Hepatocyte (in vitro differentiated cells): ENCODE measurements around the gene ANKRD26. TPM values are rescaled to one million over a fixed set of nuclear protein-coding genes. Genes with fewer than 3 reads are reported as not detected.

Experiments used
- DNase-seq: peaks from one replicate; pipeline ENCODE4 v3.0.0-alpha.2; 2016; ENCODE audit warnings: low spot score
- H2AFZ ChIP-seq: fragments of 200-600 bp; sonication (generic); 2 replicates; pipeline ENCODE4 v1.6.0; 2016; ENCODE audit warnings: antibody characterized with exemption, mild to moderate bottlenecking
- H3K27ac ChIP-seq: fragments of 200-600 bp; sonication (generic); 2 replicates; pipeline ENCODE4 v1.5.1; 2016; ENCODE audit warnings: mild to moderate bottlenecking
- H3K27me3 ChIP-seq: fragments of 200-600 bp; sonication (generic); 2 replicates; pipeline ENCODE4 v1.6.1; 2016
- H3K36me3 ChIP-seq: fragments of 200-600 bp; sonication (generic); replicated peaks from 2 replicates; pipeline ENCODE4 v1.5.1; 2016; ENCODE audit warnings: low read depth; ENCODE audit not compliant: insufficient read depth
- H3K4me1 ChIP-seq: fragments of 200-600 bp; sonication (generic); 2 replicates; pipeline ENCODE4 v1.5.1; 2016; ENCODE audit warnings: mild to moderate bottlenecking, moderate library complexity; ENCODE audit not compliant: insufficient read depth
- H3K4me2 ChIP-seq: fragments of 200-600 bp; sonication (generic); 2 replicates; pipeline ENCODE4 v1.6.0; 2016
- H3K4me3 ChIP-seq: fragments of 200-600 bp; sonication (generic); 2 replicates; pipeline ENCODE4 v1.5.1; 2016; ENCODE audit warnings: mild to moderate bottlenecking
- H3K79me2 ChIP-seq: fragments of 200-600 bp; sonication (generic); 2 replicates; pipeline ENCODE4 v1.6.0; 2017; ENCODE audit warnings: mild to moderate bottlenecking
- H3K9me2 ChIP-seq: fragments of 200-600 bp; sonication (generic); replicated peaks from 2 replicates; pipeline ENCODE4 v1.6.0; 2017; ENCODE audit warnings: mild to moderate bottlenecking; ENCODE audit not compliant: insufficient read depth
- H3K9me3 ChIP-seq: fragments of 200-600 bp; sonication (generic); 2 replicates; pipeline ENCODE4 v1.5.1; 2016; ENCODE audit warnings: low read depth, mild to moderate bottlenecking
- H4K20me1 ChIP-seq: fragments of 200-600 bp; sonication (generic); 2 replicates; pipeline ENCODE4 v1.6.0; 2016; ENCODE audit warnings: mild to moderate bottlenecking; ENCODE audit not compliant: insufficient read depth, poor library complexity, severe bottlenecking
- EZH2 ChIP-seq: fragments of 200-600 bp; sonication (generic); IDR thresholded peaks from 2 replicates; pipeline ENCODE4 v1.6.1; 2016; ENCODE audit warnings: antibody characterized with exemption, mild to moderate bottlenecking, borderline replicate concordance
- EZH2phosphoT487 ChIP-seq: fragments of 200-600 bp; sonication (generic); IDR thresholded peaks from one replicate; pipeline ENCODE4 v1.6.1; 2018; ENCODE audit warnings: antibody characterized with exemption, mild to moderate bottlenecking, low read depth, moderate library complexity; ENCODE audit not compliant: unreplicated experiment, severe bottlenecking
- WGBS: methylation state at CpG from one replicate; pipeline ENCODE4 v1.1.6; 2016; ENCODE audit warnings: low lambda C conversion rate; ENCODE audit errors: missing lambda C conversion rate; 5-methylcytosine and 5-hydroxymethylcytosine counted together
- polyA plus RNA-seq: library from polyadenylated mRNA; unstranded; fragments of >200 nt; fragmentation: Nextera tagmentation; extraction: Ambion mirVana; gene quantifications from 2 replicates; pipeline ENCODE4 v1.2.1, GENCODE V29; 2016
- total RNA-seq: library from RNA; depleted of rRNA; stranded (reverse); fragments of >200 nt; gene quantifications from 2 replicates; pipeline ENCODE4 v1.2.3, GENCODE V29; 2014
- TF ChIP-seq, protein P1 (sequence below): fragments of 200-600 bp; sonication (generic); IDR thresholded peaks from 2 replicates; pipeline ENCODE4 v1.5.1; 2016; ENCODE audit warnings: antibody characterized with exemption, mild to moderate bottlenecking; ENCODE audit not compliant: poor library complexity

ANKRD26 gene
- total and polyA plus RNA-seq, 2 experiments from 2014 or later = 7.7 to 9.1 TPM

DNA sequence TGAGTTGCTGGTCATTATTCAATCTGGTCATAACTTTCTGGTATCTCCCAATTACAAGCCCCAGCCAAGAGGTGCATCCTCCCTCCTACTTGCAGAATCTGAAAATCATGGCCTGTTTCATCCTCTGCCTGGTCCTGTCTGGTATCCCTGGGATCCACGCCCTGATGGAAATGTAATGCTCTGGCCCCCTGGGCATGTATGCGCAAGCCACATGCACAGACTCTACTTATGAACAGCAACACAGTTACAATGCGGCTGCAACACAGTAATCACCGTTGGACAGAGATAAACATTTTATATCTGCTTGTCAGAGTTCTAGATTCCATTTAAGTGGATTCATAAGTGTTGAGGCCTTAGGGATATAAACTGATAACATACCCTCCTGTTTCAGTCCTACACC lies 121.8 kb downstream of the ANKRD26 start:
- Histone ChIP-seq H3K9me3 (no peaks in the 10 kb centered on the region), H3K4me3 (no peak overlapping the region), H3K4me1 (no peaks in the 10 kb centered on the region), H4K20me1 (no peaks in the 10 kb centered on the region), H2AFZ (no peak overlapping the region), H3K36me3 (no peaks in the 10 kb centered on the region), H3K27ac (no peak overlapping the region), H3K27me3 (no peaks in the 10 kb centered on the region), H3K9me2 (no peaks in the 10 kb centered on the region), H3K79me2 (no peaks in the 10 kb centered on the region), H3K4me2 (no peak overlapping the region)
- WGBS = 93% methylated on average over 4 of the region's 4 CpGs
- DNase-seq = no peak
- TF ChIP-seq EZH2phosphoT487 (no peak), EZH2 (no peak)
- TF ChIP-seq, protein P1, sequence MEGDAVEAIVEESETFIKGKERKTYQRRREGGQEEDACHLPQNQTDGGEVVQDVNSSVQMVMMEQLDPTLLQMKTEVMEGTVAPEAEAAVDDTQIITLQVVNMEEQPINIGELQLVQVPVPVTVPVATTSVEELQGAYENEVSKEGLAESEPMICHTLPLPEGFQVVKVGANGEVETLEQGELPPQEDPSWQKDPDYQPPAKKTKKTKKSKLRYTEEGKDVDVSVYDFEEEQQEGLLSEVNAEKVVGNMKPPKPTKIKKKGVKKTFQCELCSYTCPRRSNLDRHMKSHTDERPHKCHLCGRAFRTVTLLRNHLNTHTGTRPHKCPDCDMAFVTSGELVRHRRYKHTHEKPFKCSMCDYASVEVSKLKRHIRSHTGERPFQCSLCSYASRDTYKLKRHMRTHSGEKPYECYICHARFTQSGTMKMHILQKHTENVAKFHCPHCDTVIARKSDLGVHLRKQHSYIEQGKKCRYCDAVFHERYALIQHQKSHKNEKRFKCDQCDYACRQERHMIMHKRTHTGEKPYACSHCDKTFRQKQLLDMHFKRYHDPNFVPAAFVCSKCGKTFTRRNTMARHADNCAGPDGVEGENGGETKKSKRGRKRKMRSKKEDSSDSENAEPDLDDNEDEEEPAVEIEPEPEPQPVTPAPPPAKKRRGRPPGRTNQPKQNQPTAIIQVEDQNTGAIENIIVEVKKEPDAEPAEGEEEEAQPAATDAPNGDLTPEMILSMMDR = no peak

DNA sequence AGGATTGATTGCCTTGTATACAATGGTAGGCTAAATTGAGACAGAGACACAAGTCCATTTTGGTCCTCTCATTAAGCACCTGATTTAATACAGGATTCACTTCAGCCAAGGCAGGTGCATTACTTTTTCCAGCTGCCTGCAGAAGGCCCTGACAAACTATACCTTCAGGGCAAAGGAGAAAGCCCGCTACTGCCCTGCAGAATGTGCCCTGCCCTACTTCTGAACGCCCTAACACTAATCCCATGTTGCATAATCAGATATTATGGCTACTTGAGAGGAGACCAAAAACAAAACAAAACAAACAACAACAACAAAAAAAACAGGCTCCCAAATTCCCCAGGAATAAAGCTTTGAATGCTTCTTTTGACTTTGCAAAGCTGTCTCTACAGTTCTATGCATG lies 122.7 kb downstream of the ANKRD26 start:
- no peak overlapping the region for H3K4me3 ChIP-seq

DNA sequence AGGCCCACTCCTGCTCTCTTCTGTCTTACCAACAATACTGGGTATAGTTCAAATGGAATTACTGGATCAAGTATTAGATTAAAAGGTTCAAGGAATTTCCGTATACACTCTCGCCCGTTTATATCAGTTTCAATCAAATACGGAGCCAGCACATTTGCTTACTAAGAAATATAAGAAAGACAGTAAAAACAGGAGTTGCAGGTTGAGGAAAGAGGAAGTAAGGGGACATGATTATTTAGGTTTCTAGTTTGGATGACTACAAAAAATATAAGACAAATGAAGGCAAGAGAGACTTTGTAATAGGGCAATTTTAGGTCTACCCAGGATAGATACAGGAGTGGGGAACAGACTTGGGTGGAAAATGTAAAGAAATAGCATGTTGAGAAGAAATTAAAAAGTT lies 129.6 kb downstream of the ANKRD26 start:
- Histone ChIP-seq H3K4me1 (no peaks in the 10 kb centered on the region), H3K4me2 (no peak overlapping the region), H4K20me1 (no peaks in the 10 kb centered on the region), H3K4me3 (no peak overlapping the region), H3K27ac (no peak overlapping the region), H3K36me3 (no peaks in the 10 kb centered on the region), H3K27me3 (no peaks in the 10 kb centered on the region), H2AFZ (no peak overlapping the region), H3K9me2 (no peaks in the 10 kb centered on the region), H3K79me2 (no peaks in the 10 kb centered on the region), H3K9me3 (no peaks in the 10 kb centered on the region)
- 96% methylated on average over 4 of the region's 4 CpGs for WGBS
- no peak for TF ChIP-seq EZH2phosphoT487
- TF ChIP-seq EZH2 = no peak
- TF ChIP-seq, protein P1 = no peak
- no peak for DNase-seq

More for the DNA sequence above, 122.7 kb downstream of the ANKRD26 start:
- Histone ChIP-seq H3K27ac (no peak overlapping the region), H3K27me3 (no peaks in the 10 kb centered on the region), H3K79me2 (no peaks in the 10 kb centered on the region), H3K36me3 (no peaks in the 10 kb centered on the region), H3K4me2 (no peak overlapping the region), H2AFZ (no peak overlapping the region), H3K9me3 (no peaks in the 10 kb centered on the region), H3K9me2 (no peaks in the 10 kb centered on the region), H3K4me1 (no peaks in the 10 kb centered on the region), H4K20me1 (no peaks in the 10 kb centered on the region)
- WGBS = 65% methylated on average over 2 of the region's 2 CpGs
- DNase-seq = no peak
- TF ChIP-seq EZH2phosphoT487 (no peak), EZH2 (no peak)
- TF ChIP-seq, protein P1 = no peak
